Neural progenitor cell (in vitro differentiated cells): ENCODE data around the gene ANKS3.

Source experiments
- EZH2 ChIP-seq: fragments of 200-600 bp; sonication (generic); IDR thresholded peaks from 2 replicates; pipeline ENCODE4 v1.6.1; 2017; ENCODE audit warnings: antibody characterized with exemption, mild to moderate bottlenecking, moderate library complexity
- EZH2phosphoT487 ChIP-seq: fragments of 200-600 bp; sonication (generic); IDR thresholded peaks from 2 replicates; pipeline ENCODE4 v1.6.1; 2017; ENCODE audit warnings: antibody characterized with exemption
- TF ChIP-seq, protein P1 (sequence below): fragments of 200-600 bp; sonication (generic); IDR thresholded peaks from 2 replicates; pipeline ENCODE4 v1.5.1; 2017; ENCODE audit warnings: antibody characterized with exemption, mild to moderate bottlenecking

- TF ChIP-seq, protein P1, sequence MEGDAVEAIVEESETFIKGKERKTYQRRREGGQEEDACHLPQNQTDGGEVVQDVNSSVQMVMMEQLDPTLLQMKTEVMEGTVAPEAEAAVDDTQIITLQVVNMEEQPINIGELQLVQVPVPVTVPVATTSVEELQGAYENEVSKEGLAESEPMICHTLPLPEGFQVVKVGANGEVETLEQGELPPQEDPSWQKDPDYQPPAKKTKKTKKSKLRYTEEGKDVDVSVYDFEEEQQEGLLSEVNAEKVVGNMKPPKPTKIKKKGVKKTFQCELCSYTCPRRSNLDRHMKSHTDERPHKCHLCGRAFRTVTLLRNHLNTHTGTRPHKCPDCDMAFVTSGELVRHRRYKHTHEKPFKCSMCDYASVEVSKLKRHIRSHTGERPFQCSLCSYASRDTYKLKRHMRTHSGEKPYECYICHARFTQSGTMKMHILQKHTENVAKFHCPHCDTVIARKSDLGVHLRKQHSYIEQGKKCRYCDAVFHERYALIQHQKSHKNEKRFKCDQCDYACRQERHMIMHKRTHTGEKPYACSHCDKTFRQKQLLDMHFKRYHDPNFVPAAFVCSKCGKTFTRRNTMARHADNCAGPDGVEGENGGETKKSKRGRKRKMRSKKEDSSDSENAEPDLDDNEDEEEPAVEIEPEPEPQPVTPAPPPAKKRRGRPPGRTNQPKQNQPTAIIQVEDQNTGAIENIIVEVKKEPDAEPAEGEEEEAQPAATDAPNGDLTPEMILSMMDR = no peak
- TF ChIP-seq EZH2 = no peak
- TF ChIP-seq EZH2phosphoT487 = no peak
Measured at GRCh38 chr16:4733747-4734062, 366 bp downstream of the ANKS3 start.
